Measurements from ENCODE around the gene CXCL13. TPM values are rescaled to one million over a fixed set of nuclear protein-coding genes. Genes with fewer than 3 reads are reported as not detected.
"Not testable (repeated sequence)": the region's sequence is repeated elsewhere in the genome, so short reads cannot be mapped to it uniquely, and the experiment has no call there.

The CXCL13 gene
- total and polyA plus RNA-seq, 2 of the 13 experiments (the other 11 are each of a cell fraction or from before 2014, with no cell fraction given), result not detected

DNA sequence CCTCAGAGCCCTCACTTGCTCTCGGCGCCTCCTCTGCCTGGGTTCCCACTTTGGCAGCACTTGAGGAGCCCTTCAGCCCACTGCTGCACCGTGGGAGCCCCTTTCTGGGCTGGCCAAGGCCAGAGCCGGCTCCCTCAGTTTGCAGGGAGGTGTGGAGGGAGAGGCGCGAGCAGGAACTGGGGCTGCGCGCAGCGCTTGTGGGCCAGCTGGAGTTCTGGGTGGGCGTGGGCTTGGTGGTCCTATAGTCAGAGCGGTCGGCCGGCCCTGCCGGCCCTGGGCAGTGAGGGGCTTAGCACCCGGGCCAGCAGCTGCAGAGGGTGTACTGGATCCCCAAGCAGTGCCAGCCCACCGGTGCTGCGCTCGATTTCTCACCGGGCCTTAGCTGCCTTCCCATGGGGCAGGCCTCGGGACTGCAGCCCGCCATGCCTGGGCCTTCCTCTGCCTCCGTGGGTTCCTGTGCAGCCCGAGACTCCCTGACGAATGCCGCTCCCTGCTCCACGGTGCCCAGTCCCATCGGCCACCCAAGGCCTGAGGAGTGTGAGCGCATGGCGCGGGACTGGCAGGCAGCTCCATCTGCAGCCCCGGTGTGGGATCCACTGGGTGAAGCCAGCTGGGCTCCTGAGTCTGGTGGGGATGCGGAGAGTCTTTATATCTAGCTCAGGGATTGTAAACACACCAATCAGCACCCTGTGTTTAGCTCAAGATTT, 35.0 kb upstream of the CXCL13 start:
- DNase-seq (ENCODE audit: low spot score); H3K36me3 ChIP-seq (replicated peaks in 1 of 2; ENCODE audit: control insufficient read depth in 1 of 2, insufficient read depth in 2 of 2, low read length in 2 of 2); H3K27me3 ChIP-seq (ENCODE audit: control insufficient read depth in 1 of 2, insufficient read depth in 2 of 2, low read length in 2 of 2); H3K9ac ChIP-seq (ENCODE audit: insufficient read depth, low read depth, low read length); BruUV-seq (replicated peaks); H4K20me1 ChIP-seq (ENCODE audit: insufficient read depth, low read length); POLR2A ChIA-PET; in situ Hi-C loops (cut with HindIII; ENCODE audit: extremely low pct_ligation_motif_present, low pct_unique_long_range_greater_than_20kb); H3K9me3 ChIP-seq (ENCODE audit: low read length); CTCF ChIA-PET (ENCODE audit: low intra/inter-chr PET ratio, low total read pairs); intact Hi-C loops (cut with micrococcal nuclease; ENCODE audit: unreplicated experiment); H3K27ac ChIP-seq (ENCODE audit: extremely low read length, insufficient read depth, low read length); H3K4me1 ChIP-seq (ENCODE audit: insufficient read depth, low read length); H2AFZ ChIP-seq (ENCODE audit: low read length); H3K4me2 ChIP-seq (ENCODE audit: low read depth, low read length); FAIRE-seq; H3K79me2 ChIP-seq (ENCODE audit: insufficient read depth, low read length); H3K4me3 ChIP-seq (replicated peaks in 1 of 3; ENCODE audit: insufficient read depth in 1 of 3, low read depth in 2 of 3, low read length in 3 of 3); ATAC-seq: not testable (repeated sequence)
- WGBS (ENCODE audit: low lambda C conversion rate), result 90% methylated on average over 2 of the region's 32 CpGs

DNA sequence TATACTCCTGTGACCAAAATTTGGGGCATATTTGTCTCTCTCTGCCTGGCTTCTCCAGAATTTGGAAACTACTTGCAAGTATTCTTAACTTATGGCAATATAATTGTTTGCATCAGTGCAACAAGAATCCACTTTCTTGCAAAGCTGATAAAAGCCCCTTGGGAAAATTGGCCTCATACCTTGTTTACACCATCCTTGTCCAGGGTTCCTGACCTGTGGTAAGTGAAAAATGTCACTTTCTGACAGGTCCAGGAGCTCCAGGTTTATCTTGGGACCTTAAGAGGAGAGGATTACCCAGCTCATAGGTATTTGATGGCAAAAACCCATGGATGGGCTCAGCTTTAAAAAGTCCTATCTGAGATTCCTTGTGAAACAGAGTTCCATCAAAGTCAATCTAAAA, 29.3 kb upstream of the CXCL13 start:
- no peak overlapping the region for H3K27ac ChIP-seq (ENCODE audit: extremely low read length, insufficient read depth, low read length)
- H3K27me3 ChIP-seq (ENCODE audit: control insufficient read depth in 1 of 2, insufficient read depth in 2 of 2, low read length in 2 of 2), result 0 out of 5 replicates have a peak, but pooled peaks cover 0 to 1% of the 10 kb centered on the region in 2 experiments
- H2AFZ ChIP-seq (ENCODE audit: low read length), result no peak overlapping the region
- CTCF ChIA-PET (ENCODE audit: low intra/inter-chr PET ratio, low total read pairs), result no interaction called here
- no peaks in the 10 kb centered on the region for H4K20me1 ChIP-seq (ENCODE audit: insufficient read depth, low read length)
- TF ChIP-seq, protein P1, sequence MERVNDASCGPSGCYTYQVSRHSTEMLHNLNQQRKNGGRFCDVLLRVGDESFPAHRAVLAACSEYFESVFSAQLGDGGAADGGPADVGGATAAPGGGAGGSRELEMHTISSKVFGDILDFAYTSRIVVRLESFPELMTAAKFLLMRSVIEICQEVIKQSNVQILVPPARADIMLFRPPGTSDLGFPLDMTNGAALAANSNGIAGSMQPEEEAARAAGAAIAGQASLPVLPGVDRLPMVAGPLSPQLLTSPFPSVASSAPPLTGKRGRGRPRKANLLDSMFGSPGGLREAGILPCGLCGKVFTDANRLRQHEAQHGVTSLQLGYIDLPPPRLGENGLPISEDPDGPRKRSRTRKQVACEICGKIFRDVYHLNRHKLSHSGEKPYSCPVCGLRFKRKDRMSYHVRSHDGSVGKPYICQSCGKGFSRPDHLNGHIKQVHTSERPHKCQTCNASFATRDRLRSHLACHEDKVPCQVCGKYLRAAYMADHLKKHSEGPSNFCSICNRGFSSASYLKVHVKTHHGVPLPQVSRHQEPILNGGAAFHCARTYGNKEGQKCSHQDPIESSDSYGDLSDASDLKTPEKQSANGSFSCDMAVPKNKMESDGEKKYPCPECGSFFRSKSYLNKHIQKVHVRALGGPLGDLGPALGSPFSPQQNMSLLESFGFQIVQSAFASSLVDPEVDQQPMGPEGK (CRISPR knock-in tag; IDR thresholded peaks at IDR 0.05), result no peak
- TF ChIP-seq, protein P2, sequence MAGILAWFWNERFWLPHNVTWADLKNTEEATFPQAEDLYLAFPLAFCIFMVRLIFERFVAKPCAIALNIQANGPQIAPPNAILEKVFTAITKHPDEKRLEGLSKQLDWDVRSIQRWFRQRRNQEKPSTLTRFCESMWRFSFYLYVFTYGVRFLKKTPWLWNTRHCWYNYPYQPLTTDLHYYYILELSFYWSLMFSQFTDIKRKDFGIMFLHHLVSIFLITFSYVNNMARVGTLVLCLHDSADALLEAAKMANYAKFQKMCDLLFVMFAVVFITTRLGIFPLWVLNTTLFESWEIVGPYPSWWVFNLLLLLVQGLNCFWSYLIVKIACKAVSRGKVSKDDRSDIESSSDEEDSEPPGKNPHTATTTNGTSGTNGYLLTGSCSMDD (CRISPR knock-in tag; IDR thresholded peaks at IDR 0.05), result no peak
- TF ChIP-seq ZFP1 (CRISPR knock-in tag; IDR thresholded peaks at IDR 0.05) (no peak), RARG (CRISPR knock-in tag; IDR thresholded peaks at IDR 0.05; ENCODE audit: low read depth) (no peak), ZNF430 (CRISPR knock-in tag; IDR thresholded peaks at IDR 0.05) (no peak), ZNF749 (CRISPR knock-in tag; IDR thresholded peaks at IDR 0.05; ENCODE audit: borderline replicate concordance) (no peak), ZNF3 (CRISPR knock-in tag; IDR thresholded peaks at IDR 0.05) (no peak), NCOA1 (CRISPR knock-in tag; IDR thresholded peaks at IDR 0.05) (no peak), ZFY (CRISPR knock-in tag; IDR thresholded peaks at IDR 0.05) (no peak), ZNF260 (CRISPR knock-in tag; IDR thresholded peaks at IDR 0.05; ENCODE audit: borderline replicate concordance, low read depth) (no peak), ZNF550 (CRISPR knock-in tag; IDR thresholded peaks at IDR 0.05; ENCODE audit: borderline replicate concordance) (no peak), ZNF225 (CRISPR knock-in tag; IDR thresholded peaks at IDR 0.05) (no peak)
- TF ChIP-seq, protein P3, sequence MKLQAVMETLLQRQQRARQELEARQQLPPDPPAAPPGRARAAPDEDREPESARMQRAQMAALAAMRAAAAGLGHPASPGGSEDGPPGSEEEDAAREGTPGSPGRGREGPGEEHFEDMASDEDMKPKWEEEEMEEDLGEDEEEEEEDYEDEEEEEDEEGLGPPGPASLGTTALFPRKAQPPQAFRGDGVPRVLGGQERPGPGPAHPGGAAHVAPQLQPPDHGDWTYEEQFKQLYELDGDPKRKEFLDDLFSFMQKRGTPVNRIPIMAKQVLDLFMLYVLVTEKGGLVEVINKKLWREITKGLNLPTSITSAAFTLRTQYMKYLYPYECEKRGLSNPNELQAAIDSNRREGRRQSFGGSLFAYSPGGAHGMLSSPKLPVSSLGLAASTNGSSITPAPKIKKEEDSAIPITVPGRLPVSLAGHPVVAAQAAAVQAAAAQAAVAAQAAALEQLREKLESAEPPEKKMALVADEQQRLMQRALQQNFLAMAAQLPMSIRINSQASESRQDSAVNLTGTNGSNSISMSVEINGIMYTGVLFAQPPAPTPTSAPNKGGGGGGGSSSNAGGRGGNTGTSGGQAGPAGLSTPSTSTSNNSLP (IDR thresholded peaks at IDR 0.05; ENCODE audit: low read depth, low read length), result no peak
- FAIRE-seq, result no peak
- H3K9me3 ChIP-seq (ENCODE audit: low read length), result no peaks in the 10 kb centered on the region
- H3K9ac ChIP-seq (ENCODE audit: insufficient read depth, low read depth, low read length), result no peak overlapping the region
- H3K4me1 ChIP-seq (ENCODE audit: insufficient read depth, low read length), result no peaks in the 10 kb centered on the region
- H3K4me2 ChIP-seq (ENCODE audit: low read depth, low read length), result no peak overlapping the region
- intact Hi-C loops (cut with micrococcal nuclease; ENCODE audit: unreplicated experiment) (no loop called here), in situ Hi-C loops (cut with HindIII; ENCODE audit: extremely low pct_ligation_motif_present, low pct_unique_long_range_greater_than_20kb) (no loop called here)
- no peak overlapping the region for H3K4me3 ChIP-seq (replicated peaks in 1 of 3; ENCODE audit: insufficient read depth in 1 of 3, low read depth in 2 of 3, low read length in 3 of 3)
- no peak for DNase-seq (ENCODE audit: low spot score)
- no peak for ATAC-seq
- BruUV-seq (replicated peaks), result no TSS peak
- no peaks in the 10 kb centered on the region for H3K36me3 ChIP-seq (replicated peaks in 1 of 2; ENCODE audit: control insufficient read depth in 1 of 2, insufficient read depth in 2 of 2, low read length in 2 of 2)
- H3K79me2 ChIP-seq (ENCODE audit: insufficient read depth, low read length), result no peaks in the 10 kb centered on the region
- POLR2A ChIA-PET, result no interaction called here
